CD4-positive, alpha-beta T cell treated with Interleukin-17A for 4 hours (primary cell): ENCODE data around the gene TBCEL.
"Not testable (repeated sequence)": the region's sequence is repeated elsewhere in the genome, so short reads cannot be mapped to it uniquely, and the experiment has no call there.

ENCODE experiments used
- DNase-seq: peaks from one replicate; pipeline ENCODE4 v3.0.0-alpha.2; 2020; ENCODE audit warnings: mixed read lengths

Gene TBCEL

GRCh38 chr11:121023848-121024751 is at the start of gene TBCEL:
Gene TBCEL, plus strand, starts transcription at chr11:121024102. Its CDS starts 21,589 bp downstream, at chr11:121045691.
- DNase-seq, result peak; percentile 89

GRCh38 chr11:120974466-120974865 is 49.4 kb upstream of the TBCEL start:
- no peak for DNase-seq

GRCh38 chr11:120974965-120975364 is 48.9 kb upstream of the TBCEL start:
- no peak for DNase-seq

- DNase-seq, result no peak
Measured at GRCh38 chr11:120977266-120978137, 46.4 kb upstream of the TBCEL start.

- no peak for DNase-seq
Measured at GRCh38 chr11:120978701-120979100, 45.2 kb upstream of the TBCEL start.

GRCh38 chr11:120985718-120986569 is 38.0 kb upstream of the TBCEL start:
- peak; percentile 60 for DNase-seq

- DNase-seq, result no peak
Measured at GRCh38 chr11:120988603-120989002, 35.3 kb upstream of the TBCEL start.

GRCh38 chr11:120991830-120992686 is 31.8 kb upstream of the TBCEL start:
- DNase-seq, result no peak

- DNase-seq, result no peak
Measured at GRCh38 chr11:120994091-120994859, 29.6 kb upstream of the TBCEL start.

- DNase-seq, result no peak
Measured at GRCh38 chr11:120995184-120995583, 28.7 kb upstream of the TBCEL start.

- DNase-seq, result no peak
Measured at GRCh38 chr11:120996973-120997372, 26.9 kb upstream of the TBCEL start.

GRCh38 chr11:120998581-120998980 is 25.3 kb upstream of the TBCEL start:
- DNase-seq, result no peak

GRCh38 chr11:121004206-121004840 is 19.6 kb upstream of the TBCEL start:
- no peak for DNase-seq

- no peak for DNase-seq
Measured at GRCh38 chr11:121006922-121007321, 17.0 kb upstream of the TBCEL start.

- no peak for DNase-seq
Measured at GRCh38 chr11:121008551-121008950, 15.4 kb upstream of the TBCEL start.

GRCh38 chr11:121012091-121012490 is 11.8 kb upstream of the TBCEL start:
- DNase-seq, result no peak

GRCh38 chr11:121018746-121019145 is 5.2 kb upstream of the TBCEL start:
- DNase-seq, result no peak

GRCh38 chr11:121021718-121022117 is 2.2 kb upstream of the TBCEL start:
- DNase-seq, result not testable (repeated sequence)

- no peak for DNase-seq
Measured at GRCh38 chr11:121024989-121025388, 1.1 kb downstream of the TBCEL start.

GRCh38 chr11:121029153-121029552 is 5.3 kb downstream of the TBCEL start:
- DNase-seq, result no peak
